HK-2 (cell line): Measurements from ENCODE around the gene HOOK1.

Experiments used
- DNase-seq: peaks from one replicate; pipeline ENCODE4 v3.0.0-alpha.2; 2018; ENCODE audit not compliant: unreplicated experiment

The HOOK1 gene

GRCh38 chr1:59814901-59815825, at the start of gene HOOK1:
Gene HOOK1, plus strand, starts transcription at chr1:59814949. Its CDS starts 169 bp downstream, at chr1:59815118.
- DNase-seq, result no peak

GRCh38 chr1:59765011-59765730, 49.6 kb upstream of the HOOK1 start:
- DNase-seq, result no peak

GRCh38 chr1:59766227-59766855, 48.4 kb upstream of the HOOK1 start:
- DNase-seq, result no peak

GRCh38 chr1:59767119-59767518, 47.6 kb upstream of the HOOK1 start:
- DNase-seq, result no peak

GRCh38 chr1:59768792-59769735, 45.7 kb upstream of the HOOK1 start:
- DNase-seq, result no peak

- no peak for DNase-seq
Measured at GRCh38 chr1:59769736-59770095, 45.0 kb upstream of the HOOK1 start.

- DNase-seq, result no peak
Measured at GRCh38 chr1:59771361-59771760, 43.4 kb upstream of the HOOK1 start.

- DNase-seq, result no peak
Measured at GRCh38 chr1:59775480-59775879, 39.3 kb upstream of the HOOK1 start.

GRCh38 chr1:59776960-59777852, 37.5 kb upstream of the HOOK1 start:
- DNase-seq, result no peak

- no peak for DNase-seq
Measured at GRCh38 chr1:59779949-59780348, 34.8 kb upstream of the HOOK1 start.

GRCh38 chr1:59788825-59789224, 25.9 kb upstream of the HOOK1 start:
- DNase-seq, result no peak

GRCh38 chr1:59798600-59798999, 16.1 kb upstream of the HOOK1 start:
- no peak for DNase-seq

- no peak for DNase-seq
Measured at GRCh38 chr1:59803458-59804038, 11.2 kb upstream of the HOOK1 start.

- DNase-seq, result no peak
Measured at GRCh38 chr1:59804301-59804700, 10.4 kb upstream of the HOOK1 start.

GRCh38 chr1:59805554-59805953, 9.2 kb upstream of the HOOK1 start:
- no peak for DNase-seq

- peak; percentile 98 for DNase-seq
Measured at GRCh38 chr1:59814180-59814900, 409 bp upstream of the HOOK1 start.

GRCh38 chr1:59815892-59816291, 1.1 kb downstream of the HOOK1 start:
- no peak for DNase-seq

- DNase-seq, result no peak
Measured at GRCh38 chr1:59816318-59816878, 1.6 kb downstream of the HOOK1 start.
